GM08714 (cell line): ENCODE results near the gene LMAN1L.

ENCODE experiments used
- H3K4me3 ChIP-seq: fragments of 200-500 bp; sonication (Bioruptor generic); 2 replicates; pipeline ENCODE4 v1.5.1; 2014; ENCODE audit warnings: mild to moderate bottlenecking, low read length, inconsistent platforms
- ZNF274 ChIP-seq: IDR thresholded peaks from 2 replicates; pipeline ENCODE4 v1.6.1; 2012; ENCODE audit warnings: mild to moderate bottlenecking, low read depth, low read length

Gene LMAN1L

GRCh38 chr15:74786551-74787165 is 26.0 kb upstream of the LMAN1L start:
- peak overlapping the region; percentile 93; the same call in 1 of the 2 replicates for H3K4me3 ChIP-seq
- no peak for TF ChIP-seq ZNF274

DNA sequence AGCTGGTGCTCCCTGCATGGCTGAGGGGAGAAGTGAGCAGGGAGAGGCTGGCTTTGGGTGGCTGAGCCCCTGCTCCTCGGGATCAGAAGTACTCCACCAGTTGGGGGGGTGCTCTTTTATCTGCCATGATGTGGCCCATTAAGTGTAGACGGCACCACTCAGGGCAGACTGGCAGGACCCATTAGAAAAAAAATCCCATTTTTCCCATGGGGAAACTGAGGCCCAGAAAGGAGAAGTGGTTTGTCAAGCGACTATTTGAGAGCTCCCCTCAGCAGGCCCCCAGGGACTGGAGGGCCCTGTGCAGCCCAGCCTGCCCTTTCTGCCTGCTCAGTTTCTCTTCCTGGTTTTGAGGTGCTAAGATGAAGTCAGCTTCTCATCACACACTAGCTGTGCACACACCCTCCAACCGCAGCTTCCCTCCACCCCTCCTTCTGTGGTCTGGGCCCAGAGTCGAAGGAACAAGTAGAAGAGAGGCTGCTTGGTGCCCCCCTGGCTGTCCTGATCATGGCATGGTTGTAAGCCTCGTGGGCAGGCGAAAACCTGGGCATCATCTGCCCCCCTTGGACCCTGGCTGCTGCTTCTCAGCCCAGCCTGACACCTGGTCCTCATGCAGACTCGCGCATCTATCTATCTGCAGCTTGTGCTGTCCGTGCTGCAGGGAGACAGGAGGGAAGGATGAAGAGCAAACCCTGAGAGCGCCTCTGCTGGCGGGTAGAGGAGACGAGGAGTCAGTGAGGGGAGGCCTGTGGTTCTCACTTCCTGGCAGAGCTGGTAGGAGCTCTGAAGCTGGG is 25.2 kb upstream of the LMAN1L start:
- H3K4me3 ChIP-seq = peak overlapping the region; percentile 93; the same call in 1 of the 2 replicates
- TF ChIP-seq ZNF274 = no peak

DNA sequence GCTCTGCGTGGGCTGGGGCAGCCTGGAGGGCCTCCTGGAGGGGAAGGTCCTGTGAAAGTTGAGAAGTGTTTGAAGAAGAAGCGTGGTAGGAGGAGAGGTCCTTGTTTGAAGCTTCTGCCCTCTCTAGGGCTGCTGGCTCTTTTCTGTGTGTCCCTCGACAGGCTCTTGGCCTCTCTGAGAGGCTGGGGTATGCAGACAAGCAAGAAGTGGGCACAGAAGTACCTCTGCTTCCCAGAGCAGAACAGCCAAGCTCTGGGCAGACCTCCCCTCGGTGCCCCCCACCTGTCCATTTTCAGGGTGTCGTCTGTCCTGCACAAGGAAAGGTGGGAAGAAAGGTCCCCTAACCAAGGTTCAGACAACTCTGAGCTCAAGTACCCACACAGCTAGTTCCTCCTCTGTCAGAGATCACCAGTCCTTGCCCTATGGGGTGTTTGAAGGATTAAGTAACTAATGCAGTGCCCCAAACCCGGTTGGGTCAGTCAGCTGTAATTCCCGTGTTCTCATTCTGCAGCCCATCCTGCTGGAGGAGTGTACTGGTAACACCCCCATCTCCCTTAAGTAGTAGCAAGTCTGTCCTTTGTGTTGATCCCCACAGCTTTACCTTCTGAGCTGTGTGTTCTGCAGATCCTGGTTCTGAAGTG is 24.5 kb upstream of the LMAN1L start:
- no peak for TF ChIP-seq ZNF274
- peak overlapping the region; percentile 65; the same call in 1 of the 2 replicates for H3K4me3 ChIP-seq

GRCh38 chr15:74788683-74789151 is 23.9 kb upstream of the LMAN1L start:
- H3K4me3 ChIP-seq = peak overlapping the region; percentile 65; the same call in 1 of the 2 replicates
- TF ChIP-seq ZNF274 = no peak

GRCh38 chr15:74789171-74789631 is 23.4 kb upstream of the LMAN1L start:
- TF ChIP-seq ZNF274 = no peak
- peak overlapping the region; percentile 65; the same call in 1 of the 2 replicates for H3K4me3 ChIP-seq

GRCh38 chr15:74789741-74790079 is 22.9 kb upstream of the LMAN1L start:
- no peak for TF ChIP-seq ZNF274
- H3K4me3 ChIP-seq = peak overlapping the region; percentile 65; the same call in 1 of the 2 replicates

DNA sequence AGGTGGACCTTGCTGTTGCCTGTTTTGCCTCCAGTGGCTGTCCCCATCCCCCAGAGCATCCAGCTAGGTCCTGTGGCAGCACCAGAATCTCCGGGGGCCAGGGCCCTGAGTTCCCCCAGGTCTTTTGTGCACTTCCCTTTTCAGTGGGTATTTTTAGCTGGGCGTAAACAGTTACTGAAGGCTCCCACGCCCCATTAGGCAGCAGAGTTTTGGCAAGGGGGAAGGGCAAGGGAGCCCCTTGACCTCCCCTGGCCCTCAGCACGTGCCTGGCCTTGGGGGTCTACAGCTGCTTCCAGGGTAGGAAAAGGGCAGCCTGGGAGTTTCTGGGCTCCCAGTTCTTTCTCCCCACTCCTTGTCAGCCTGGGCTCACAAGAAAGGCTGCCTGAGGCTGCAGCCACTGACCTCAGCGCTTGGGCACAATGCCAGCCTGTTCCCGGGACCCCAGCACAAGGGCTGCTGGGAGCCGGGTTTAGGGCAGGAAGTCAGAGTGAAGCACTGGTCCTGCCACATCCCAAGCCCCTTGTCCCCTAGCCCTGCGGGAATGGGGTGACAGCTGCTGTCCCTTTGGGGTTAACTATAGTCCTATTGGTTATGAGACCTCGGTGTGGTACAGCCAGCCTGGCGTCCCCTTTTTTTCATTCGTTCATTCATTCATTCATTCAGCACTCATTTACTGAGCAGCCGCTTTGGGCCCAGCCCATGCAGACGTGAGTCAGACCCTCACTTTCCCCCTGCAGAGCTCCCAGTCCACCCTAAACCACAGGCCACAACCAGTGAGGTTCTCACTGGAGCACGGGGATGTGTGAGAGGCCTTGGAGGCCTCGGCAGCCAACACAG is 22.3 kb upstream of the LMAN1L start:
- TF ChIP-seq ZNF274 = no peak

GRCh38 chr15:74791007-74791406 is 21.6 kb upstream of the LMAN1L start:
- no peak for TF ChIP-seq ZNF274
- no peak overlapping the region; the same call in 1 of the 2 replicates for H3K4me3 ChIP-seq

More for the DNA sequence above, 22.3 kb upstream of the LMAN1L start:
- H3K4me3 ChIP-seq = peak overlapping the region; percentile 65; the same call in 1 of the 2 replicates

GRCh38 chr15:74791667-74792066 is 21.0 kb upstream of the LMAN1L start:
- TF ChIP-seq ZNF274 = no peak
- no peak overlapping the region for H3K4me3 ChIP-seq

GRCh38 chr15:74792227-74793016 is 20.2 kb upstream of the LMAN1L start:
- H3K4me3 ChIP-seq = no peak overlapping the region
- TF ChIP-seq ZNF274 = no peak

- no peak overlapping the region for H3K4me3 ChIP-seq
- no peak for TF ChIP-seq ZNF274
These were observed 19.3 kb upstream of the LMAN1L start for GRCh38 chr15:74793135-74794028.
